ENCODE measurements around the gene DHX15.

Gene DHX15

DNA sequence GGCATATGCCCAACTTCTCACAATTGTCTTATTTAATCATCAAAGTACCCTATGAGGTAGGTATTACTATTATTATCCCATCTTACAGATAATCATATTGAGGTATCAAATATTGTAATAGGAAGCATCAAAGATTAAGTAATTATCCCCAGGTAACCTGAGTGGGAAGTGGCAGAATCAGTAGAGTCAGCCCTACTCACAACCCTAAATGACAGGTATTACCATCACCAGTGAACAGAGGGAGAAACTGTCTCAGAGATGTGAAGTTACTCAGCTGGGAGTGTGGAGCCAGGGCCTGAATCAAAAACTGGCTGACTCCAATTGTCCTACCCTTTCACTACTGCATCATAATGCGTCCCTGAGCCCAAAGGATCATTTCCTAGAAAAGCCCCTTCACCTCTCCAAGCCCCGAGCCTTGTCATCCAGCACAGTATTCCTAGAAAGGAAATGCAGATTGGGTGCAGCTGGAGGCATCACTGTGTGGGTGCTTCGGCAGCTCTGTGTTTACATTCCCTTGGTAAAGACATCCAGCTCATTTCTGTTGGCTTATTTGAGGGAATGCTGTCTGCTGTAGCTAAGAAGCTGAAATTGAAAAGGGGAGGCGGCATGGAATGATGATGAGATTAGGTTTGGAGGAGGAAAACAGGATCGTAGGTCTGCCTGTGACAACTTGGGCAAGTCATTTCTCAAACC is 72.8 kb downstream of the DHX15 start:
- Histone ChIP-seq H3K27ac (ENCODE audit: low read depth, low read length, poor library complexity, severe bottlenecking) (no peak overlapping the region), H3K79me2 (ENCODE audit: insufficient read depth, low read length) (no peaks in the 10 kb centered on the region)

GRCh38 chr4:24510091-24510490 is 74.3 kb downstream of the DHX15 start:
- no peak overlapping the region for H3K27ac ChIP-seq (ENCODE audit: low read depth, low read length, poor library complexity, severe bottlenecking)
- no peak overlapping the region for H3K4me3 ChIP-seq (ENCODE audit: low read depth, low read length, poor library complexity, severe bottlenecking)
- no peaks in the 10 kb centered on the region for H3F3A ChIP-seq (ENCODE audit: insufficient read depth, low read length)
- TF ChIP-seq CTCF (IDR thresholded peaks at IDR 0.05; ENCODE audit: low read length) (no peak), EZH2 (IDR thresholded peaks at IDR 0.05; ENCODE audit: borderline replicate concordance, low read length) (no peak)
- no peaks in the 10 kb centered on the region for H3K9me3 ChIP-seq (ENCODE audit: low read length)
- no peaks in the 10 kb centered on the region for H4K20me1 ChIP-seq (ENCODE audit: insufficient read depth, low read length)
- no peak overlapping the region for H3K4me2 ChIP-seq (ENCODE audit: low read length)
- no peaks in the 10 kb centered on the region for H3K36me3 ChIP-seq (ENCODE audit: insufficient read depth, low read length)
- H3K4me1 ChIP-seq (ENCODE audit: insufficient read depth, low read length, severe bottlenecking), result no peaks in the 10 kb centered on the region
- H3K9me2 ChIP-seq (ENCODE audit: low read depth, low read length), result no peaks in the 10 kb centered on the region
- no peaks in the 10 kb centered on the region for H3K79me2 ChIP-seq (ENCODE audit: insufficient read depth, low read length)
- no peak overlapping the region for H2AFZ ChIP-seq (ENCODE audit: low read length)
- no peak overlapping the region for H3K9ac ChIP-seq (ENCODE audit: low read length)
- H3K27me3 ChIP-seq (ENCODE audit: insufficient read depth, low read length), result no peaks in the 10 kb centered on the region

More for the DNA sequence above, 72.8 kb downstream of the DHX15 start:
- TF ChIP-seq EZH2 (IDR thresholded peaks at IDR 0.05; ENCODE audit: borderline replicate concordance, low read length), result no peak
- TF ChIP-seq CTCF (IDR thresholded peaks at IDR 0.05; ENCODE audit: low read length), result no peak
- H3K4me3 ChIP-seq (ENCODE audit: low read depth, low read length, poor library complexity, severe bottlenecking), result no peak overlapping the region
- no peaks in the 10 kb centered on the region for H3K9me3 ChIP-seq (ENCODE audit: low read length)
- no peak overlapping the region for H3K4me2 ChIP-seq (ENCODE audit: low read length)
- no peaks in the 10 kb centered on the region for H3K4me1 ChIP-seq (ENCODE audit: insufficient read depth, low read length, severe bottlenecking)
- no peaks in the 10 kb centered on the region for H3K27me3 ChIP-seq (ENCODE audit: insufficient read depth, low read length)
- H3F3A ChIP-seq (ENCODE audit: insufficient read depth, low read length), result no peaks in the 10 kb centered on the region
- no peak overlapping the region for H3K9ac ChIP-seq (ENCODE audit: low read length)
- no peak overlapping the region for H2AFZ ChIP-seq (ENCODE audit: low read length)
- H3K36me3 ChIP-seq (ENCODE audit: insufficient read depth, low read length), result no peaks in the 10 kb centered on the region
- H4K20me1 ChIP-seq (ENCODE audit: insufficient read depth, low read length), result no peaks in the 10 kb centered on the region
- H3K9me2 ChIP-seq (ENCODE audit: low read depth, low read length), result no peaks in the 10 kb centered on the region

DNA sequence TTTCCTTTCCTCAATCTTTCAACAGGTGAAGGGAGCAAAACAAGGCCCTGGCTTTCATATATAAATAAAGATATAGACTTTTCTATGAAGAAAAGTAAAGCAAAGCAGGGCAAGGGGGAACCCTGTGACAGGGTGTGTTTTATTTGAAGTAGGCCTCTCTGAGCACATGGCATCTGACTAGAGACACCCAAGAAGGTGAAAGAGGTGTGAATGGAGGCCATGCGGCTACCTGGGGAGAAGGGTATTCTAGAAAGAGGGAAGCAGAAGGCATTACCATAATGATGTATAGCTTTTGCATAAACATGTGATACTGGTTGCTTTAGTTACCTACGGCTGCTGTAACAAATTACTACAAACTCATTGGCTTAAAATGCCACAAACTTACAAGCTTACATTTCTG is 75.8 kb downstream of the DHX15 start:
- TF ChIP-seq CTCF (IDR thresholded peaks at IDR 0.05; ENCODE audit: low read length) (no peak), EZH2 (IDR thresholded peaks at IDR 0.05; ENCODE audit: borderline replicate concordance, low read length) (no peak)
- no peak overlapping the region for H2AFZ ChIP-seq (ENCODE audit: low read length)
- H3K4me1 ChIP-seq (ENCODE audit: insufficient read depth, low read length, severe bottlenecking), result no peaks in the 10 kb centered on the region
- no peaks in the 10 kb centered on the region for H3K36me3 ChIP-seq (ENCODE audit: insufficient read depth, low read length)
- no peak overlapping the region for H3K4me3 ChIP-seq (ENCODE audit: low read depth, low read length, poor library complexity, severe bottlenecking)
- no peaks in the 10 kb centered on the region for H3K27me3 ChIP-seq (ENCODE audit: insufficient read depth, low read length)
- no peak overlapping the region for H3K9ac ChIP-seq (ENCODE audit: low read length)
- no peak overlapping the region for H3K27ac ChIP-seq (ENCODE audit: low read depth, low read length, poor library complexity, severe bottlenecking)
- no peaks in the 10 kb centered on the region for H4K20me1 ChIP-seq (ENCODE audit: insufficient read depth, low read length)
- no peaks in the 10 kb centered on the region for H3K9me2 ChIP-seq (ENCODE audit: low read depth, low read length)
- H3K79me2 ChIP-seq (ENCODE audit: insufficient read depth, low read length), result no peaks in the 10 kb centered on the region
- no peaks in the 10 kb centered on the region for H3K9me3 ChIP-seq (ENCODE audit: low read length)
- H3F3A ChIP-seq (ENCODE audit: insufficient read depth, low read length), result no peaks in the 10 kb centered on the region
- H3K4me2 ChIP-seq (ENCODE audit: low read length), result no peak overlapping the region

All from OCI-LY1 (cell line).